ENCODE measurements around the gene CAMSAP3. TPM values are rescaled to one million over a fixed set of nuclear protein-coding genes. Genes with fewer than 3 reads are reported as not detected.
A peak's percentile ranks its signal among the peaks of the same experiment; 100 is the strongest.

Gene CAMSAP3
- total RNA-seq, 2 donors from 2014 or later, result 1.7 to 2.0 TPM

DNA sequence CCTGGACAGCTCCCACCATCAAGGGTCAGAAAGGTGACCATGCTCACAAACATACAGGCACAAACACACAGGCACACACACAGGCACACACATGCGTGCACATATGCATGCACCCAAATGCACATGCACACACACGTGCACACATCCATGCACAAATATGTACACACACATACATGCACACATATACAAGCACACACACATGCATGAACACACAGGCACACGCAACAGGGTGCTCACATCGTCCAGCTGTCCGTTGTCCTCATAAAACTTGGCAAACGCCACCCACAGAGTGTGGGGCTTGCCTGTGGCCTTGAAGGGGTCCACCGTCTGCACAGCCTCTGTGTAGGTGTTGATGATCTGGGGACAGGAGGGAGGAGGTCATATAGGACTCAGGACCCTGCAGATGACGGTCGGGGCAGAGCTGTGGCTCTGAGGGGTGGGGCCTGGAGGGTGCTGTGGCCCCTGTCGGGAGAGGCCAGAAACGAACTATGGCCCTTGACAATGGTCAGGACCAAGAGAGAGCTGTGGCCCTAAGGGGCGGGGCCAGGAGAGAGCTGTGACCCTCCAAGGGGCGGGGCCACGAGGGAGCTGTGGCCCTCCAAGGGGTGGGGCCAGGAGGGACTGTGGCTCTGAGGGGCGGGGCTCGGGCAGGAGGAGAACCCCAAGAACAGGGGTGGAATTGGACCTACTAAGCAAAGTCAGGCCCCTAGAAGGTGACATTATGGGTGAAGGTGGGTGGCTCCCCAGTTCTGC lies 27.4 kb downstream of the CAMSAP3 start:
- Mint-ChIP-seq H3K4me3 (no peak overlapping the region), H3K36me3 (ENCODE audit: insufficient read depth in 2 of 2) (peaks cover 2 to 4% of the 10 kb centered on the region in 2 donors), H3K4me1 (ENCODE audit: low read depth) (peaks cover 11% of the 10 kb centered on the region), H3K9me3 (no peaks in the 10 kb centered on the region), H3K27ac (no peak overlapping the region), H3K27me3 (ENCODE audit: low read depth) (no peaks in the 10 kb centered on the region)
- ATAC-seq (replicated peaks in 1 of 2) (peak; percentile 12 to 26), DNase-seq (peak in 1 of 2 donors; percentile 26)

- Mint-ChIP-seq H3K9me3 (no peaks in the 10 kb centered on the region), H3K27me3 (ENCODE audit: low read depth) (no peaks in the 10 kb centered on the region), H3K4me3 (no peak overlapping the region), H3K27ac (no peak overlapping the region), H3K36me3 (ENCODE audit: insufficient read depth in 2 of 2) (peaks cover 0 to 2% of the 10 kb centered on the region in 2 donors), H3K4me1 (ENCODE audit: low read depth) (peaks cover 20% of the 10 kb centered on the region)
- ATAC-seq (replicated peaks in 1 of 2) (no peak), DNase-seq (no peak)
Observed at GRCh38 chr19:7623725-7624603, 28.3 kb downstream of the CAMSAP3 start.

DNA sequence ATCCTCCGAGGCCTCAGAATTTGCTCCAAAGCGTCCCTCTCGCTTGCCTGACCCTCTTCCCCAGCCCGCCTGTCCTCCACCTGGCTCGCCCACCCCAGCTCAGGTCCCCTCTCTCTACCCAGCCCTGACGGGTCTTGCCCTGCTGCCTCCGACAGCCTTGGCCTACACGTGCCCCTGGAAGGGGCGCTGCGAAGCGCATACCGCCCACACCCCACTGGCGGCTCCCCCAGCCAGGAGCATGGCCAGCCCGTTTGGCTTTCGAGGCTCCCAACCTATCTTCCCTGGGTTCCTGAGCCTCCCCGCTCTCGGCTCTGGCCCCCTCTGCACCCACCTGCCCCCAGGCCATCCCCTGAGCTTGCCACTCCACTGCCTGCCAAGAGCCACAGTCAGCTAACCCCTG lies 29.1 kb downstream of the CAMSAP3 start:
- no peak overlapping the region for H3K27ac Mint-ChIP-seq
- no peaks in the 10 kb centered on the region for H3K9me3 Mint-ChIP-seq
- peaks cover 6% of the 10 kb centered on the region in 2 donors for H3K36me3 Mint-ChIP-seq (ENCODE audit: insufficient read depth in 2 of 2)
- DNase-seq (no peak), ATAC-seq (replicated peaks in 1 of 2) (no peak)
- peaks cover 28% of the 10 kb centered on the region for H3K4me1 Mint-ChIP-seq (ENCODE audit: low read depth)
- no peaks in the 10 kb centered on the region for H3K27me3 Mint-ChIP-seq (ENCODE audit: low read depth)
- H3K4me3 Mint-ChIP-seq, result no peak overlapping the region

GRCh38 chr19:7625763-7626372 lies 30.2 kb downstream of the CAMSAP3 start:
- ATAC-seq (replicated peaks in 1 of 2), result no peak
- H3K36me3 Mint-ChIP-seq (ENCODE audit: insufficient read depth in 2 of 2), result peaks cover 6% of the 10 kb centered on the region in 2 donors
- H3K27me3 Mint-ChIP-seq (ENCODE audit: low read depth), result no peaks in the 10 kb centered on the region
- H3K4me1 Mint-ChIP-seq (ENCODE audit: low read depth), result peaks cover 39% of the 10 kb centered on the region
- H3K4me3 Mint-ChIP-seq, result no peak overlapping the region
- no peaks in the 10 kb centered on the region for H3K9me3 Mint-ChIP-seq
- no peak overlapping the region for H3K27ac Mint-ChIP-seq
- DNase-seq, result no peak

DNA sequence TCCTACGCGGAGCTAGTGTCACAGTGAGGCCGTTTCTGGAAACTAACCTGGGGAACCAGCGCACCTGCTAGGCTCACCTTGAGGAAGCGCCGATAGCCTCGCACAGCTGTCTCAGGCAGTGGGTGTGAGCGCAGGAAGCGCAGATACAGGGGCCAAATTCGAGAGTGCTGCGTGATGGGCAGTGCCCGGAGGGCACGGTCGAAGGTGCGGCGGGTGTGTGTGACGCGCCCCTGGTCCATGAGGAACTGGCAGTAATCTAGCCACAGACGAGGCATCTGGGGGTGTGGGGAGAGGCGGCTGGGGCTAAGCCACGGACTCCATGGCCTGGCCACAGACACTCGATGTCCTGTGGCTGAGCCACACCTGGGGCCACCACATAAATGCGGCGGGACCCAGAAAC lies 31.5 kb downstream of the CAMSAP3 start:
- no peak overlapping the region for H3K27ac Mint-ChIP-seq
- peaks cover 6% of the 10 kb centered on the region in 2 donors for H3K36me3 Mint-ChIP-seq (ENCODE audit: insufficient read depth in 2 of 2)

DNA sequence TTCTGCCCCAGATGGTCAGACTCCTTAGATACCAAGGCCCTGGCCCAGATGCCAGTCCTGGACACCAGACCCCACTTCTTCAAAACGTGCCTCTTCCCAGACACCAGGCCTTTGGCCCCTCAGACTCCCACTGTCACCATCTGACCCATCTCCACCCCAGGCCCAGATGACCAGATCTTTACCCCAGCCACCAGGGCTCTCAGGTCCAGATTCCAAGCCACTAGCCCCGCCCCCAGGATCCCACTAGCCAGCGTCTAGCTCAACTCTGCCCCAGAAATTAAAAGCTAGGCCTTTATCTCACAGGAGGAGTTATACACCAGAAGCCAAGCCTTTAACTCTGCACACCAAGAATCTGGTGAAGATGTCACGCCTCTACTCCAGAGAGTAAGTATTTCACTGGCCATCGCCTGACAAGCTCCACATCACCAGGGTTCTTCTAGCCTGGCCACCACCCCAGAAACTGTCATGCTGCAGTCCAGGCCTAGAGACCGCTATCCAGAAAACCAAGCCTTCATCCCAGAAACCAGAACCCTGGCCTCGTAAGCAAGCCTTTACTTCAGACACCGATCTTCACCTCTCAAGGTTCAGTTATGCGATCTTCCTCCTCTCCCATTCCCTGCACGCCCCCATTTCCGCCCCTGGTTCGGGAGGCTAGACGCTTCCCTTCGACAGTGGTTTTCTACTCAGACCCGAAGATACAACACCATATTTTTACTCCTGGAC lies 33.1 kb downstream of the CAMSAP3 start:
- H3K4me3 Mint-ChIP-seq, result peak overlapping the region; percentile 97 to 98
- H3K27ac Mint-ChIP-seq, result peak overlapping the region; percentile 99
- no peaks in the 10 kb centered on the region for H3K27me3 Mint-ChIP-seq (ENCODE audit: low read depth)
- H3K36me3 Mint-ChIP-seq (ENCODE audit: insufficient read depth in 2 of 2), result peaks cover 4 to 6% of the 10 kb centered on the region in 2 donors
- ATAC-seq (replicated peaks in 1 of 2), result no peak
- DNase-seq, result no peak
- H3K9me3 Mint-ChIP-seq, result no peaks in the 10 kb centered on the region
- H3K4me1 Mint-ChIP-seq (ENCODE audit: low read depth), result peaks cover 45% of the 10 kb centered on the region

More for the DNA sequence above, 31.5 kb downstream of the CAMSAP3 start:
- Mint-ChIP-seq H3K4me3 (no peak overlapping the region), H3K4me1 (ENCODE audit: low read depth) (peaks cover 45% of the 10 kb centered on the region), H3K9me3 (no peaks in the 10 kb centered on the region), H3K27me3 (ENCODE audit: low read depth) (no peaks in the 10 kb centered on the region)
- ATAC-seq (replicated peaks in 1 of 2) (no peak), DNase-seq (no peak)

DNA sequence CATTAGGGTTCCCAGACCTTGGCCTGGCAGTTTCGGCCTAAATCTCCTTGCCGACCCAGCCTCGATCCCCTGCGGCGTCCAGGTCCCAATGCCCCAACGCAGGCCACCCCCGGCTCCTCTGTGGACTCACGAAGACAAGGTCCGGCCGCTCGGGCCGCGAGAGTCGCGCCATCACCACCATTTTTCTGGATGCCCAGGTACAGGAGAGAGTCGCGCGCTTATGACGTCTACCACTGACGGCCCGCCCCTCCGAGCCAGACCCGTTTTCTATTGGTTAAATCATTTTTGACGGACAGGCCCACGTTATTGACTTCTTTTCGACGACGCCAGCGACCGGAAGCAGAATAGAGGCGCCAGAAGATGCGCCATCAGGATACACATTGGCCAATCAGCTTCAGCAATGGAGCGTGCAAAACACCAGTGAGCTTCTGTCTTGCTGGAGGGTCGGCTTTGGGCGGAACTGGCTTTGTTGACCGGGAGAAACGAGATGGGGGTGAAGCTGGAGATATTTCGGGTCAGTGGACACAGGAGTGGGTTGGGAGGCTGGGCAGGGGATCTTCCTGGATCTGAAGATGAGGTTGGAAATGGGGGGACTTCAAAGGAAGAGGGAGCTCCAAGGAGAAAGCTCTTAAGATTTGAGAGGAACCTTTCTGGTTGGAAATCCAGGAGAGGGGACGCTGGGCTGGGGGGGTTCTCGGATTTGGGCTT lies 33.8 kb downstream of the CAMSAP3 start, which contains the start of the genes PET100 and XAB2:
Gene PET100 (plus strand): TSS at position 447 of the 708 bp plus-strand sequence. CDS start 41 bp downstream, at position 488.
Gene XAB2 (minus strand): TSS at position 199 of the 708 bp plus-strand sequence. CDS start 18 bp downstream, at position 181.
- peaks cover 45% of the 10 kb centered on the region for H3K4me1 Mint-ChIP-seq (ENCODE audit: low read depth)
- H3K4me3 Mint-ChIP-seq, result peak within 1 kb of the TSS; percentile 97 to 98
- H3K36me3 Mint-ChIP-seq (ENCODE audit: insufficient read depth in 2 of 2), result peaks cover 4 to 6% of the 10 kb centered on the region in 2 donors
- no peaks in the 10 kb centered on the region for H3K9me3 Mint-ChIP-seq
- H3K27me3 Mint-ChIP-seq (ENCODE audit: low read depth), result no peaks in the 10 kb centered on the region
- ATAC-seq (replicated peaks in 1 of 2), result peak; percentile 99 to 100
- DNase-seq, result peak; percentile 95 to 96
- H3K27ac Mint-ChIP-seq, result peak within 1 kb of the TSS; percentile 99

DNA sequence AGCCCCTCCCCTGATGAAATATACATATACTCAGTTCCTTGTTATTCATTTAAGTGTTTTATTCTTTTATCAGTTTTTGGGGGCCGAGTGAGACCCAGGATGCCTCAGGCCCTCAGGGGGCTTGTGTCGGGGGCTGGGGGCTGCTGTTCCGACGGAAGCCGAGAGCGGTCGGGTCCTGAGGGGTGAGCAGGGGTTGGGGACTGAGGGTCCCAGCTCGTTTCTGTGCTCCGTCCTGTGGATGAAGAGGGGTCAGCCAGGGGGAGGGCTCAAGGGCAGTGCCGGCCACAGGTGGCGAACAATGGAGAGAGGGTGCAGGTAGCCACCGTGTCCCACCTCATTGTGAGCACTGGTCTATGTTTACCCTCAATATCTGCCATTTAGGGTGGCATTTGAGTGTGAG lies 35.9 kb downstream of the CAMSAP3 start:
- H3K4me1 Mint-ChIP-seq (ENCODE audit: low read depth), result peaks cover 51% of the 10 kb centered on the region
- H3K36me3 Mint-ChIP-seq (ENCODE audit: insufficient read depth in 2 of 2), result peaks cover 4 to 6% of the 10 kb centered on the region in 2 donors
- no peaks in the 10 kb centered on the region for H3K9me3 Mint-ChIP-seq
- no peak overlapping the region for H3K27ac Mint-ChIP-seq
- H3K4me3 Mint-ChIP-seq, result no peak overlapping the region
- H3K27me3 Mint-ChIP-seq (ENCODE audit: low read depth), result no peaks in the 10 kb centered on the region
- DNase-seq (no peak), ATAC-seq (replicated peaks in 1 of 2) (no peak)

- Mint-ChIP-seq H3K36me3 (ENCODE audit: insufficient read depth in 2 of 2) (peaks cover 4 to 6% of the 10 kb centered on the region in 2 donors), H3K27me3 (ENCODE audit: low read depth) (no peaks in the 10 kb centered on the region), H3K9me3 (no peaks in the 10 kb centered on the region), H3K27ac (peak overlapping the region; percentile 48), H3K4me3 (no peak overlapping the region), H3K4me1 (ENCODE audit: low read depth) (peaks cover 50% of the 10 kb centered on the region)
- no peak for DNase-seq
- ATAC-seq (replicated peaks in 1 of 2), result no peak
Observed at GRCh38 chr19:7632340-7633203, 36.9 kb downstream of the CAMSAP3 start.

DNA sequence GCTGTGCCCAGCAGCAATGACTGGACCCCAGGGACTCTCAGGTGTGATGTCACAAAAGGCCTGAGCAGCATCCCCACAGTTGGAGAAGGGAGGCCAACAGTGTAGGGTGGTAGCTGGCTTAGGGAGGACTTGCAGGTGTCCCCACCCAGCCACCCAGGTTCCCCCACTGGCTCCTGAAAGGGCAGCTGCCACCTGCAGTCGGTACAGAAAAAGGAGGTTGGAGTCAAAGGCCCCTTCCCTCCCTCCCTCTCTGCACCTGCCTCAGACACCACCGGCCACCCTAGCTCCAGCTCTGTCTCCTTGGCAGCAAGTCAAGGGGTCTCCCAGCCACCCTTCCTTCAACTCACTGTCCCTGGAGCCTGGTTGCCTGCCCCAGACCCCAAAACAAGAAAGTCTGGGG lies 38.0 kb downstream of the CAMSAP3 start, which contains the start of gene PCP2:
Gene PCP2 (minus strand): TSS at position 22 of the 400 bp plus-strand sequence. CDS start 262 bp downstream, outside the sequence.
- peaks cover 50% of the 10 kb centered on the region for H3K4me1 Mint-ChIP-seq (ENCODE audit: low read depth)
- H3K4me3 Mint-ChIP-seq, result no peak within 1 kb of the TSS
- H3K27ac Mint-ChIP-seq, result peak within 1 kb of the TSS; percentile 48
- peaks cover 4 to 7% of the 10 kb centered on the region in 2 donors for H3K36me3 Mint-ChIP-seq (ENCODE audit: insufficient read depth in 2 of 2)
- ATAC-seq (replicated peaks in 1 of 2), result no peak
- H3K9me3 Mint-ChIP-seq, result no peaks in the 10 kb centered on the region
- H3K27me3 Mint-ChIP-seq (ENCODE audit: low read depth), result no peaks in the 10 kb centered on the region
- no peak for DNase-seq

- H3K27me3 Mint-ChIP-seq (ENCODE audit: low read depth), result no peaks in the 10 kb centered on the region
- H3K27ac Mint-ChIP-seq, result peak overlapping the region; percentile 31
- ATAC-seq (replicated peaks in 1 of 2) (no peak), DNase-seq (no peak)
- peaks cover 42% of the 10 kb centered on the region for H3K4me1 Mint-ChIP-seq (ENCODE audit: low read depth)
- peaks cover 7 to 8% of the 10 kb centered on the region in 2 donors for H3K36me3 Mint-ChIP-seq (ENCODE audit: insufficient read depth in 2 of 2)
- peak overlapping the region; percentile 11 to 55 for H3K4me3 Mint-ChIP-seq
- peaks cover 4% of the 10 kb centered on the region in 2 donors for H3K9me3 Mint-ChIP-seq
Observed at GRCh38 chr19:7635670-7636069, 40.0 kb downstream of the CAMSAP3 start.

All from activated T-cell treated with anti-CD3 and anti-CD28 coated beads, Interleukin-2, amount 50 U/mL, for 72 hours (primary cell).